ENCODE data around the gene TERT.
A peak's percentile ranks its signal among the peaks of the same experiment; 100 is the strongest.

TERT gene

GRCh38 chr5:1317921-1318565, 23.2 kb upstream of the TERT start:
- no peak for DNase-seq

DNA sequence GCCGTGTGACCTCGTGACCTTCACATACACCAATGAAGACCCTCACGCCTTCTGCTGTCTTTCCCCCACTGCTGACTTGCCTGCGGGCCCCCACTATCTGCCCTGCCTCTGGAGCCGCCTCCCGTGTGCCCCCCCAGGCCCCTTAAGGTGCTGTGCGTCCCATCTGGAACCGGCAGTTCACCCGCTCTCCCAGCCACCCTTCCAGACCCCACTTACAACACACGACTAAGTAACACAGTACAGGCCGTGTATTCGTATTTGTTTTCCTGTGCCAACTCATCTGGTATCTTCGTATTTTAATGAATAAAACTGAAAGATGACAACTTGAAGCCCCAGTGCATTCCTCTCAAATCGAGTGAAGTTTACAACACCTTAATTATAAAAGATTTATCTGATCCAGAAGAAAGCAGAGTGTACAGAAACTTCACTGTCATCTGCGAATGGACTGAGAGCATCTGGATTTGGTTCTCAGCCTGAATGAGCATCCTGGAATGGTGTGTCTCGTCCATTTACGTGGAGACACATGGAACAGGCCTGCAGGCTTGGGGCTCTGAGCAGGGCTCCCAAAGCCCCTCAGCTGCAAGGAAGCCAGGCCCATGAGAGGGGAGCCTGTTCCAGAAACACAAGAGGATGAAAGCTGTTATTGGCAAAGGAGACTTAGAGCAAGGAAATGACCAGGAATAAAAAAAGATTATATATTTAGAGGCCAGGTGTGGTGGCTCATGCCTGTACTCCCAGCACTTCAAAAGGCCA, 21.9 kb upstream of the TERT start:
- DNase-seq = no peak

DNA sequence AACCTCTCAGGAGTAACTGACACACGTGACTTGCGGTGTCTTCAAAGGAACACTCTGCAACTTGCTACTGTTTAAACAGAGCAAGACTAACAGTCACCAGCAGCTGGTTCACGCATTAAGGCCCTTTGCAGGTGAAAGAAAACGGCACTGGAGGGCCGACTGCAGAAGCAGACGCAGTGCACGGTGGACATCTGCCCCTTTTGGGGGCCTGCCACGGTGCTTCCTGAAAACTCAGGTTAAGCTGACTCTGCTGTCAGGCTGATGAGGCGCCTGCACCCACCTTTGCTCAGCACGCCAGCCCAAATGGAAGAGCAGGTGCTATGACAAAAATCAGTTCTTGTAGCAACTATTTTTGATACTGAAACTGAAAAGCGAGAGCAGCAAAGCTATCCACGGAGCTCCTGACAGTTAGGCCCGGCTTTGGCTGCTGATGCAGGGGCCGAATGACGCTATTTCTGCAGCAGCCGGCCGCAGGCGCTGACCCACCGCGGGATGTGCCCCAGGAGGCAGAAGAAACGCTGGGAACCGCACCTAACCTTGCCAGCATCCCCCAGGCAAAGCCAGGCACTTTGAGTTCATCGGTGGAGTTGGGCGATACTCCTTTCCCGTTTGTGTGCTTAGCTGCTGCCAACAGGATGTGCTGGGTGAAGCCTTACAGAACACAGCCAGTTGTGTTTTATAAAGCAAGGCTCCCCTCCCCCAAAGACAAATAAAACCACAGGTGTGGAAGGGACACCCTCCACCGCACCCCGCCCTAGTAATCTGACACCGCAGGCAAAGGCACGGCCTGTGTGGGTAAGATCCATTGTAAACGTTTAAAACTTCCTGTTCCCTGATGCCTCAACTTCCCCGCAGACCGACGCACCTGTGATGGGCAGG, 21.1 kb upstream of the TERT start:
- peak; percentile 99 for DNase-seq

- DNase-seq = no peak
Observed at GRCh38 chr5:1315018-1315708, 20.3 kb upstream of the TERT start.

DNA sequence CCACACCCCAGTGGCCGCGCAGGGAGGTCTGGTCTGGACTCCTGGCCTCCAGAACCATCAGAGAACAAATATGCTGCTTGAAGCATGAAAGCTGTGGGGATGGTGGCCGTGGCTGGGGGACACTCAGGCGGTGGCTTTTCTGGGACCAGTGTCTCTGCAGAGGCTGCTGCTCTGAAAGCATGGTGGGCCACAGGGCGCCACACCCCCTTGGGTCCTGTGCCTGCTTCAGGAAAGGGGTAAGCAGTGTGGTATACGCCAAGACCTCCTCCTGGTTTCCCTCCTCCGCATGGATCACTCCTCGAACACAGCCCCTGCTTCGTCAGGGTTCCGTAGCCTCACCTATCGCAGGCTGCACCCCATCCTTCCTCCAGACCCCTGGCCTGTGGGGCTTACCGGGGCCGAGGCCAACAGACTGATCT, 19.7 kb upstream of the TERT start:
- no peak for DNase-seq

DNA sequence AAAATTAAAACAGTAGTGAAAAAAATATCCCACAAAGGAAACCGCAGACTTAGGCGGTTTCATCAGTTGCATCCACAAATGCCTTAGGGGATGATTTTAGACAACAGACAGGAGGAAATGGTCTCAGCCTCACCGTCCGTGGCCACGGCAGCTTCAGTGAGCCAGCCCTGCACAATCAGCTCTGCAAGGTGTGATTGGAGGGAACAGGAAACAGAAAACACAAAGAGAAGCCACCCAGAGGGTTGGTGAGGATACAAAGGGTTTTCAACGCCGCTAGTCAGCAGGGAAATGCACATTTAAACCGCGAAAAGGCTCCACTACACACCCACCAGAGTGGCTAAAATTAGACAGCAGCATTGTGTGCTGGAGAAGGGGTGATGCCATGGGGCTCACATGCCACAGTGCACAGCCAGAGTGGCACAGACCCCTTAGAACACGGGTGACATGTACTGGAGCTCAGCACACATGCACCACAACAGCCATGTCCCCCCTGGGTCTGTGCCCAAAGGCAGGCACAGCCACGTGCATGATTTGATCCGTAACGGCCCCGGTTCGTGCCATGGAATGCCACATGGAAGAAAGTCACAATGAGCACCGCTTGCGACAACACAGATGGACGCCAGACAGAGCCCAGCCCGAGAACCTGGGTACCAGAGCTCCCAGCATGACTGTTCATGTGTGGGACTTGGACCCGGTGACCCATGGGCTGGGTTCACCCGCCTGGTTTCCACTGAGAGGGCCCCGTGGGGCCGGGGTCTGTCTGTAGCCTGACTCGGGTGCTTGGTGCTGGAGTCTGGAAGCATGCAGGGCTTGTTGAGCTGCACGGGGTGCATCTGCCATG, 18.3 kb upstream of the TERT start:
- no peak for DNase-seq

- no peak for DNase-seq
Observed at GRCh38 chr5:1312206-1312605, 17.3 kb upstream of the TERT start.

DNA sequence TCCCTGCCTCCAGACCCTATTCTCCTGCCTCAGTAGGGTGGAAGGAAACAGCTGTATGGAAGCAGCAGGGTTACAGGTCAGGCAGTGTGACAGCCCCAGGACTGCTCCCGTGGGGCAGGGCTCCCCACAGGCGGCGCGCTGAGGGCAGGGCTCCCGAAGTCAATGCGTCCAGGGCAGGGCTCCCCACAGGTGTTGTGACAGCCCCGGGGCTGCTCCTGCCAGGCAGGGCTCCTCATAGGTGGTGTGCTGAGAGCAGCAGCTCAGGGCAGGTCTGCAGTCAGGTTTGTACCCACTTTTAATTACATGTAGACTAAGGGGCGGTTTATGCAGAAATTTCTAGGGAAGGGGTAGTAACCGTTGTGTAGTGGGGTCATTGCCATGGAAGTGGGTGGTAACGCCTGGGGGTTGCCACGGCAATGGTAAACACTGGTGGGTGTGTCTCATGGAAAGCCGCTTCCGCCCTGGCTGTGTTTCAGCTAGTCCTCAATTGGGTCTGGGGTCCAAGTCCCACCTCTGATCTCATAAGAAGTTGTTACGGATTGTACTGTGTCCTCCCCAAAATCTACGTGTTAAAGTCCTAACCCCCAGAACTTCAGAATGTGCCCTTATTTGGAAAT, 16.7 kb upstream of the TERT start:
- no peak for DNase-seq

DNA sequence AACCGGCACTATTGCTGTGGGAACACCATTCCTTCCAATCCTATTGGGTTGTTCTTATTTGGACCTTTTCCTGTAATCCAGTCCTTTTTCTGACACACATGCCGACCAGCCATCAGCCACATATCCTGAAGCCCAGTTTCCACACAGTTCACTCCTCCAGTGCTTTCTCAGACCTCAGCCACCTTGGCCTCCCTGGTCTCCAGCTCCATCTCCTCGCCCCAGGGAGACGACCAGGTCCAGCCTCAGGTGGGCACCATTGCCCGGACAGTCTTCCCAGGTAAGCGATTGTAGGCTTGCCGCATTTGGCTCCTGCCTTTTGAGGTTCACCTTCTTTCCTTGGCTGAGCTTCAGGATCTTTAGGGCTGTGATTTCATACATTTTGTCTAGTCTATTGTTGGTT, 15.2 kb upstream of the TERT start:
- DNase-seq = no peak

GRCh38 chr5:1304033-1304432, 9.2 kb upstream of the TERT start:
- DNase-seq = no peak

DNA sequence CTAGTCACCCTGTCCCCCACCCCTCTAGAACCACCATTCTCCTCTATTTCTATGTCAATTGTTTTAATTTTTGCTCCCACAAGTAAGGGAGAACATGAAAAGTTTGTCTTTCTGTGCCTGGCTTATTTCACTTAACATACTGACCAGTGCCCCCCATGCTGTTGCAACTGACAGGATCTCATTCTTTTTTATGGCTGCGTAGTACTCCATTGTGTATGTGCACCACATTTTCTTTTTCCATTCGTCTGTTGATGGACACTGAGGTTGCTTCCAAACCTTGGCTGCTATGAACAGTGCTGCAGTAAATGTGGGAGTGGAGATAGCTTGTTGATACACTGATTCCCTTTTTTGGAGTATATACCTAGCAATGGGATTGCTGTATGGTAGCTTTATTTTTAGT, 7.4 kb upstream of the TERT start:
- DNase-seq = no peak

GRCh38 chr5:1300581-1301083, 5.8 kb upstream of the TERT start:
- no peak for DNase-seq

DNA sequence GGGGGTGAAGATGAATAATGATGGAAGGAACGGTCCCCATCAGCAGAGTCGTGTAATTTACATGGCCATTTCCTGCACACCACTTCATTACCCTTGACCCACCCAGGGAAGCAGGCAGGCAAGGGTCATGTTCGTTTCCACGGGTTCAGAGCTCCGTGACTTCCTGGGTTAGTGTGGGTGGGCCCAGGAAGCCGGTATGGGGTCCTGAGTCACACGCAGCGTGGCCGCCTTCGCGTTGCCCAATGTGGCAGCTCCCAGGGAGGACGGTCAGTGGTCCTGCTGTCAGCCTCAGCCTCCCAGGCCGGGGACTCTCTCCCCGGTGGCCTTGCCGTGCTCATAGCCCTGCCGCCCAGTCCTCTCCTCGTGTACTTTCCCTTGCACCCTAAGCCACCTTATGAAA, 5.1 kb upstream of the TERT start:
- DNase-seq = no peak

GRCh38 chr5:1299511-1299850, 4.6 kb upstream of the TERT start:
- DNase-seq = no peak

GRCh38 chr5:1298723-1299510, 4.0 kb upstream of the TERT start:
- no peak for DNase-seq

DNA sequence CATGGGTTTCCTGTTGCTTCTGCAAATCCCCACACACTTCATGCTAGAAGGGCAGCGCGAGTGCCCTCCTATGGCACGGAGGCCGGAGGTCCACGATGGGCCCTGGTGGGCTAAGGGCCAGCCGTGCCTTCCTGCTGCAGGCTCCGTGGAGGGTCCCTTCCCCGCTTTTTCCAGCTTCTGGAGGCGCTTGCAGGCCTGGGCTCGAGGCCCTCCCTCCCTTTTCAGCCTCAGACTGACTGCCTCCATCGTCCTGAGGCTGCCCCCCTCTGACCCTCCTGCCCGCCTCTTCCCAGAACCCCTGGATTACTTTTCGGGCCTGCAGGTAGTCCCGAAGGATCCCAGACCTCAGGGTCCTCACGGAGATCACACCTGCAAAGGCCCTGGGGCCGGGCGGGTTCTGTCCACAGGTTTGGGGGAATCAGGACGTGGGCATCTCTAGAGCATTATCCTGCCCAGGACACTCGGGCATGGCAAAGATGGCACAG, 3.2 kb upstream of the TERT start:
- DNase-seq = no peak

DNA sequence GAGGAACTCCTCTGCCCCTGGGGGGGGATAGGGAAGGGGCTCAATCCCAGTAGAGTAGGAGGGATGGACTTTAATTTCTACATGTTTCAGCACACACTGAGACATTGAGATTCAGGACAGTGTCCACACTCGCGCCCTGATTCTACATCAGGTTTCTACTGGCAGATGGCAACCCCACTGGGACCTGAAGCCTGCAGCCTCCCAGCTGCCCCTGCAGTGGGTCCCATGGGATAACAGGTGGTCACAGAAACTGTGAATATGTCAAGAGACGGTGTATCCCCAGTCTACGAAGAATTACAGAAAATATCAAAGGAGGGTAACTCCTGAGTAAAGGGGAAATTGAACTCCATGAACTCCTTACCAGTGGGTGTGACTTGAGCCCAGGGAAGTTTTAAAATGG, 2.4 kb upstream of the TERT start:
- no peak for DNase-seq

GRCh38 chr5:1295650-1296037, 776 bp upstream of the TERT start:
- DNase-seq = no peak

DNA sequence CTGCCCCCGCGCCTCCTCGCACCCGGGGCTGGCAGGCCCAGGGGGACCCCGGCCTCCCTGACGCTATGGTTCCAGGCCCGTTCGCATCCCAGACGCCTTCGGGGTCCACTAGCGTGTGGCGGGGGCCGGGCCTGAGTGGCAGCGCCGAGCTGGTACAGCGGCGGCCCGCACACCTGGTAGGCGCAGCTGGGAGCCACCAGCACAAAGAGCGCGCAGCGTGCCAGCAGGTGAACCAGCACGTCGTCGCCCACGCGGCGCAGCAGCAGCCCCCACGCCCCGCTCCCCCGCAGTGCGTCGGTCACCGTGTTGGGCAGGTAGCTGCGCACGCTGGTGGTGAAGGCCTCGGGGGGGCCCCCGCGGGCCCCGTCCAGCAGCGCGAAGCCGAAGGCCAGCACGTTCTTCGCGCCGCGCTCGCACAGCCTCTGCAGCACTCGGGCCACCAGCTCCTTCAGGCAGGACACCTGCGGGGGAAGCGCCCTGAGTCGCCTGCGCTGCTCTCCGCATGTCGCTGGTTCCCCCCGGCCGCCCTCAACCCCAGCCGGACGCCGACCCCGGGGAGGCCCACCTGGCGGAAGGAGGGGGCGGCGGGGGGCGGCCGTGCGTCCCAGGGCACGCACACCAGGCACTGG, 548 bp downstream of the TERT start:
- no peak for DNase-seq
